Measurements from ENCODE around the gene NRG3.

NRG3 gene

DNA sequence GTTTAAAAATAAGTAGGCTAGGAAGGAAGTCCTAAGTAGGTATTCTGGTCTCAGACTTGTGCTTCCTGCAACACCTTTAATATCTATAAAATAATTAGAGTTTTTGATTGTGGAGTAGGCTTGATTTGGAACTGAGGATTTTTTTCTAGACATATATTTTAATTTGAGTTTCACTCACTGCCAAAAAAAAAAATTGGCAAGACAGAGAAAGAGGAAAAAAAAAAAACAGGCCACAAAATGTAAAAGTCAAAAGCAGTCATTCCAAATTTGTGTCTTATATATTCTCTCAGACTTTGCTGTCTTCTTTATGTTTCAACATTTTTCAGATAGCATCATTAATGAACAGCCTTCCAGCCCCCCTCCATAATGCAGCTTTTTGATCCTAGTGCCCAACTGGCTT, 346.1 kb downstream of the NRG3 start:
- DNase-seq (ENCODE audit: low spot score), result no peak

GRCh38 chr10:82221601-82222149, 346.7 kb downstream of the NRG3 start:
- DNase-seq (ENCODE audit: low spot score), result no peak

- DNase-seq (ENCODE audit: low spot score), result no peak
These were observed 353.7 kb downstream of the NRG3 start for GRCh38 chr10:82228701-82229100.

DNA sequence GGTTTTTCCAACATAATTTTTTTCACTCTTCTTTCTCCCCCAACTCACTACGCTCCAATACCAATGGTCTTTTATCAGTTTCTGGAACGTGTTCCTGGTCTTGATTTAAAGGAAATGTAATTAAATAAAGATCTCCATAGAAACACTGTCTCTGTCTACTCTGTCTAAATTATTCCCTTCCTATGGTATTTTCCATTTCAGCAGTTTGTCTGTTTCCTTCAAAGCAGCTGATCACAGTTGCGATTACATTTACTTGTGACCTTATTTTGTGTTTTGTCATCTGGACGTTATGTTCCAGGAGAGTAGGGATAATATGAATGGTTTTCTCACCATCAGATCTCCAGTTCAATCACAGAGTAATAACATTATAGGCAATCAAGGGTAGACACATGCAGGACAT, 359.2 kb downstream of the NRG3 start:
- no peak for DNase-seq (ENCODE audit: low spot score)

GRCh38 chr10:82236084-82236731, 361.2 kb downstream of the NRG3 start:
- DNase-seq (ENCODE audit: low spot score), result no peak

- DNase-seq (ENCODE audit: low spot score), result no peak
These were observed 363.3 kb downstream of the NRG3 start for GRCh38 chr10:82238291-82238690.

DNA sequence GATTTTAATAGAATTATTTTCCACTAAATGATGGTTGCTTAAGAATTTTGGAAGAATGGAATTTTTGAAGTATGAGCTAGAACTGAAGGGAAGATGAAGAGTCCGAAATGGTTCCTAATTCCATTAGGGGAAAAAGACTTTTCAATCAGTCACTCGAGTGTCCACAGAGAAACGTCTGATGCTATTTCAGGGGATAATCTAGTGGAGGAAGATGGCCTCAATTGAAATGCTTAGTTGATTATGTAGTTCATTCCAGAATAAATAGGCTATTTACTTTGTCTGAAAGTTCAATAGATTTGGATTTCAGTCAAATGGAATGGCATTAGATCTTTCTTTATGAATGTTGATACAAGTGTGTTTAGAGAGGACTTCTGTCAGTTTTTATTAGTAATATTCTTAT, 365.4 kb downstream of the NRG3 start:
- DNase-seq (ENCODE audit: low spot score), result no peak

DNA sequence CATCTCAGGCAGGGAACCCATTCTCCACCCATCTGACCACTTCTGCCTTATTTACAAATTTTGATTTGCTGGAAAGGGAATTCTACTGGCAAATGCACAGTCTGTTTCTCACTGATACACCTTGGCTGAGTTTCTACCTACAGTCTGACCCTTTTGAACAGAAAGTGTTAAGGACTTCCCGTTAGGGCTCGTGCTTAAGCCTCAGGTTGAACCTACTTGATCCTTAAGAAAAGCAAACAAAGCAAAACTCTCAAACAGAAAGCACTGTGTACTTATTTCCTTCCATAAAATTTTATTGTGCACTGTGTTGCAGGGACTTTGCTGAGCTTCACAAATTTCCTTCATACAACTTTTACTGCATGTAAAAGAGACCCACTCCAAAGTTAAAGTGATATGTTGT, 367.8 kb downstream of the NRG3 start:
- DNase-seq (ENCODE audit: low spot score), result no peak

GRCh38 chr10:82245157-82245556, 370.2 kb downstream of the NRG3 start:
- DNase-seq (ENCODE audit: low spot score), result no peak

DNA sequence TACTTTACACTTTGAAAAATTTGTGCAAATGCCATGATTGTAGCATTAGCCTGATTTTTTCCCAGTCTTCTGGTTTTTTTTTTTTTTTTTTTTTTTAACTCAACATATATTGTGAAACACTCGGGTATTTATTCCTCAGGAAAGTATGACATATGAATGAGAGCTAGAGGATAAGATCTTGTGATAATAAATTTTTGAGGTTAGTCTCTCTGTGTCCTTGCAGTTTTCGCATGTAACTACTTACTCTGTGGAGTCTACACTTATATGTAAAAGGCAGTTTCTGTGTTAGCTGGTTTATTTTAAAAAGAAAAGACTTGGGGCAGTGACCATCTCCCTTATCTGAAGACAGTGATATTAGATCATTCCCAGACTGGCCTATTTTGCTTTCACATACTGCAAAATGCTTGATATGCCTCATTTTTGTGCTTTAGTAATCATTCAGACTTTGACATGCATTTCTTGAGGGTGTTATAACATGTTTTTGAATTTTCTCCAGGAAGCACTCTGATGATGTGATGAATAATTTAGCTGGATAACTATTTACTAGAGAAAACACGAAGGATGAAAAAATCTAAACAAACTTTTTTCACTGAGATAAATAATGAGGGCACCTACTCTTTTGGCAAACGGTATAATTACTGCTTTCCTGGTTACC, 371.0 kb downstream of the NRG3 start:
- DNase-seq (ENCODE audit: low spot score), result no peak

DNA sequence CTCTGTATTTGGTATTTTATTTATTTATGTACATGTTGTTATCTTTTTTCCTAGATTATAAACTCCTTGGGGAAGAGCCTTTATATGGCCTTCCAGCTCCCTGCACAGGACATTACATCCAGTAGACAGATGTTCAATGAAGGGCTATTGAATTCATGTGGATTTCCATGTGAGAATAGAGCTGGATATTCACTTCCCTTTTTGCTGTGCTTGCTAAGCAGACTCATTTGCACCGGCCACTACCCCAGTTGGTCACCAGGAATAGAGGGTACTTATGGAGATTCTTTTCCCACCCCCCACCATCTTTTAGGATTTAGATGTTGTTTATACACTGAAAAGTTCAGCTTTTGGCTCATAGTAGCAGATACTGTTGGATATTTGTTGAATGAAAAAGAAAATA, 374.1 kb downstream of the NRG3 start:
- DNase-seq (ENCODE audit: low spot score), result no peak

DNA sequence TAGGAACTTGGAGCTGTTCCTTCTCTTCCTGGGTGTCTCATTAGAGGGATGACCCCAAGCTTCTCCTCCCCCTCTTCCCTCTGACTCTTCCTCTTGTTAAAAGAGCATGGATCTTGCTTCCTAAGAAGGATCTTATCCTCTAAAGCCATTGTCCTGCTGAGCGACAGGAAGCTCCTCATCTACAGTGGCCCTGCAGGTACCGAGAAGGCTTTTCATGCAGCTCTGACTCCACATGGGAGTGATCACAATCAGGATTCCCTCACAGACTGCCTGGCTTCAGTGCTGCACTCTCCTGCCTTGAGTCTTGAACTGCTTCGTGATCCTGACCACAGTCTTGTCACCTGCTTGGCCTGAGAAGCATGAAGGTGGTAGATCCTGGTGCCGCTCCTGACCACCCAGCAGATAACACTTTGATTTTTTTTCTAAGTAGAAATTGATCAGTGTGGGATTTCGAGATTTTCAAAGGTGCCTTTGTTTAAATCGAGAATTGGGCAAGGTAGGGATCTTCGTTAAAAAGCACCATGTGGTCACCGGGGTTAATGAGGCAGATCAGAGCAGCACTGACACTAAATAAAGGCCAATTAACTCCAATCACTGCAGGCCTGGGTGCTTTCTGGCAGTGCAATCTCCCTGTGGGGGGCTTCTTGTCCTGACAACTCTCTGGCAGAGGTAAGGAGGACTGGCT, 376.4 kb downstream of the NRG3 start:
- DNase-seq (ENCODE audit: low spot score), result no peak

- DNase-seq (ENCODE audit: low spot score), result no peak
These were observed 377.1 kb downstream of the NRG3 start for GRCh38 chr10:82252081-82252480.

- no peak for DNase-seq (ENCODE audit: low spot score)
These were observed 379.2 kb downstream of the NRG3 start for GRCh38 chr10:82254237-82254636.

GRCh38 chr10:82256275-82256674, 381.3 kb downstream of the NRG3 start:
- no peak for DNase-seq (ENCODE audit: low spot score)

GRCh38 chr10:82266438-82266837, 391.4 kb downstream of the NRG3 start:
- no peak for DNase-seq (ENCODE audit: low spot score)

DNA sequence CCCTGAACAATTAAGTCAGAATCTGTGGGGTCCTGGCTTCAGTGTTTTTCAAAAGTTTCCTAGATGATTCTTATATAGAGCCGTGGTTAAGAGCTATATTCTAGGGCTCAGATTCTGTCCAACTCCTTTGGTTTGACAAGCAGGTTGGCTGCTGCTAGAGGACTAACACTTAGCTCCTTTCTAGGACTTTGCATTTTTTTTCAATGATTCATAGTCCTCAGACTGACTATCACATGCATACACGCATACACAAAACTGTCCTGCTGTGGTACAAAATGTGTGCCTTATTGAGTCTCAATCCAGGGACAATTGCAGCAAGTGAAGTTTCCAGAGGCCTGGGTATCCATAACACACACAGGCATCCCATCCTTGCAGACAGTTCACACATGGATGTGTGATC, 392.0 kb downstream of the NRG3 start:
- no peak for DNase-seq (ENCODE audit: low spot score)

- DNase-seq (ENCODE audit: low spot score), result no peak
These were observed 392.5 kb downstream of the NRG3 start for GRCh38 chr10:82267465-82267864.

DNA sequence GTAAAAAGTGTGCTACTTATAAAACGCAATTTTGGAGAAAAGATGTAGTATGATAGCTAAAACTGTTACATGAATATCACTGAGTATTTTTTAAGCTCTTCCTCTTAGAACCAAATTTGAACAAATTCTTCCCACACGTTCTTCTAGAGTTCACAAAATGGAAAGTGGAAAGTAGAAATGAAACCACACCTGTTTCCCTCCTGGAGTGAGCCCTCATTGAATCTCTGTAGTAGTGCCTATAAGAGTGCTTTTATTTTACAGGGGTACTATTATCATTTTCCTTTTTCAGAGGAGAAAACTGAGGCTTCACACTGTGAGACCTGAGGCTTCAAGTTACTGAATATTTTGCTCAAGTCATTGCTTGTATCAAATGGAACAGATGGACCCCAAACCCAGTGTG, 393.0 kb downstream of the NRG3 start:
- no peak for DNase-seq (ENCODE audit: low spot score)

GRCh38 chr10:82277591-82277990, 402.6 kb downstream of the NRG3 start:
- no peak for DNase-seq (ENCODE audit: low spot score)

GRCh38 chr10:82278401-82279182, 403.6 kb downstream of the NRG3 start:
- DNase-seq (ENCODE audit: low spot score), result no peak

- DNase-seq (ENCODE audit: low spot score), result no peak
These were observed 407.9 kb downstream of the NRG3 start for GRCh38 chr10:82282782-82283456.

Data from kidney capillary endothelial cell (primary cell).